HUES6 (cell line): ENCODE measurements around the gene ZNF211.

Source experiments
- H3K27ac ChIP-seq: 2 replicates; pipeline ENCODE4 v1.7.0; 2013; ENCODE audit warnings: low read depth, mild to moderate bottlenecking, low read length, inconsistent platforms
- H3K27me3 ChIP-seq: 2 replicates; pipeline ENCODE4 v1.6.1; 2013; ENCODE audit warnings: low read length; ENCODE audit not compliant: control insufficient read depth, insufficient read depth
- H3K36me3 ChIP-seq: 2 replicates; pipeline ENCODE4 v1.6.1; 2013; ENCODE audit warnings: low read length; ENCODE audit not compliant: control insufficient read depth, insufficient read depth
- H3K4me1 ChIP-seq: 2 replicates; pipeline ENCODE4 v1.6.1; 2013; ENCODE audit warnings: low read length; ENCODE audit not compliant: control insufficient read depth, insufficient read depth
- H3K4me3 ChIP-seq: 2 replicates; pipeline ENCODE4 v1.5.1; 2013; ENCODE audit warnings: low read depth, low read length
- H3K9ac ChIP-seq: one replicate; pipeline ENCODE4 v1.6.1; 2013; ENCODE audit warnings: mild to moderate bottlenecking, low read length
- H3K9me3 ChIP-seq: 2 replicates; pipeline ENCODE4 v1.6.1; 2013; ENCODE audit warnings: low read depth, low read length; ENCODE audit not compliant: control insufficient read depth, insufficient read depth

ZNF211 gene

DNA sequence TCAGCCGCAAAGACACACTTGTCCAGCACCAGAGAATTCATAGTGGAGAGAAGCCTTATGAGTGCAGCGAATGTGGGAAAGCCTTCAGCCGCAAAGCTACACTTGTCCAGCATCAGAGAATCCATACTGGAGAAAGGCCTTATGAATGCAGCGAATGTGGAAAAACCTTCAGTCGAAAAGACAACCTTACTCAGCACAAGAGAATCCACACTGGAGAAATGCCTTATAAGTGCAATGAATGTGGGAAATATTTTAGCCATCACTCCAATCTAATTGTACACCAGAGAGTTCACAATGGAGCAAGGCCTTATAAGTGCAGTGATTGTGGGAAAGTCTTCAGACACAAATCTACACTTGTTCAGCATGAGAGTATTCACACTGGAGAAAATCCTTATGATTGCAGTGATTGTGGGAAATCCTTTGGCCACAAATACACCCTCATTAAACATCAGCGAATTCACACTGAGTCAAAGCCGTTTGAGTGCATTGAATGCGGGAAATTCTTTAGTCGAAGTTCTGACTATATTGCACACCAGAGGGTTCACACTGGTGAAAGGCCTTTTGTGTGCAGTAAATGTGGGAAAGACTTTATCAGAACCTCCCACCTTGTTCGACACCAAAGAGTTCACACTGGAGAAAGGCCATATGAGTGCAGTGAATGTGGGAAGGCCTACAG is 12.2 kb upstream of the ZNF211 start:
- Histone ChIP-seq H3K9me3 (peaks cover 94% of the 10 kb centered on the region), H3K9ac (no peak overlapping the region), H3K27me3 (no peaks in the 10 kb centered on the region), H3K4me1 (no peaks in the 10 kb centered on the region), H3K27ac (no peak overlapping the region), H3K4me3 (peak overlapping the region; percentile 20), H3K36me3 (peaks cover 88% of the 10 kb centered on the region)

DNA sequence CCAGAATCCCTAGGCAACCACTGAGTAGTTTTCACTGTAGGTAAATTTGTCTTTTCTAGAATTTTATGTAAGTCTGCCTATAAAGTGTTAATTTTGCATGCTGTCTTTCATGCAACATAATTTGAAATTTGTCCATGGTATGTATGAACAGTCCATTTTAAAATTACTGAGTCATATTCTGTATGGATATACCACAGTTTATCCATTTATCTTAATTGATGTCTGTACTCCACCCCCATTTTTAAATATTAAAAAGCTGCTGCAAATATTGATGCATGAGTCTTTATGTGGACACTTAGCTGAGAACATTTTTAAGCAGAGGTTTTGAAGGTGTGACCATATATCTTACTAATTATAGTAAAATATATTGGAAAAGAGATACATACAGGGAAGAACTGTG is 9.9 kb upstream of the ZNF211 start:
- no peak overlapping the region for H3K4me3 ChIP-seq
- no peaks in the 10 kb centered on the region for H3K27me3 ChIP-seq
- no peaks in the 10 kb centered on the region for H3K4me1 ChIP-seq
- H3K9me3 ChIP-seq = peaks cover 75% of the 10 kb centered on the region
- H3K36me3 ChIP-seq = peaks cover 65% of the 10 kb centered on the region
- no peak overlapping the region for H3K9ac ChIP-seq
- H3K27ac ChIP-seq = no peak overlapping the region

DNA sequence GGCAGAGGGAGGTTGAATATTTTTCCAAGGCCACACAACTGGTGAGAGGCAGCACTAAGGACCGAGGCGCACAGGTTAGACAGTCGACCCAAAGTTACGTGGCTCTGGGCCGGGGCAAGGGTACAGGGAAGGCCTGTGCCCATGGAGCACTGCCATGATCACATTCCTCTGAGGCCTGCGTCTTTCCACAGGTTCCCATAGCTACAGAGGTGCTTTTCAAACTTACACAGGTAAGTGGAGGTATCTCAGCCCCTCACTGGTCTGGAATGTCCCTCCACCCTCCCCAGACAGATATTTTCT is 814 bp downstream of the ZNF211 start:
- H3K36me3 ChIP-seq = peaks cover 33% of the 10 kb centered on the region

DNA sequence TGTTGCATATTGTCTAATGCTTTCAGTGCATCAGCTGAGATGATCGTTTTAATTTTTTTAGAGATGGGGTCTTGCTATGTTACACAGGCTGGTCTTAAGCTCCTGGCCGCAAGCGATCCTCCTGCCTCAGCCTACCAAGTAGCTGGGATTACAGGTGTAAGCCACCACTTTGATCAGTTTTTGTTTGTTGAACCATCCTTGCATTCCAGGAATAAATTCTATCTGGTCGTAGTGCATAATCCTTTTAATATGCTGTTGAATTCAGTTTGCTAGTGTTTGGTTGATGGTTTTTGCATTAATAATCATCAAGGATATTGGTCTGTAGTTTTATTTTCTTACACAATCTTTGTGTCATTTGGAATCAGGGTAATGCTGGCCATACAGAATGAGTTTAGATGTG is 4.4 kb downstream of the ZNF211 start:
- Histone ChIP-seq H3K27ac (no peak overlapping the region), H3K4me3 (no peak overlapping the region), H3K9ac (no peak overlapping the region), H3K36me3 (peaks cover 67% of the 10 kb centered on the region), H3K9me3 (peaks cover 45% of the 10 kb centered on the region), H3K4me1 (peaks cover 4% of the 10 kb centered on the region), H3K27me3 (no peaks in the 10 kb centered on the region)

More for the DNA sequence above, 814 bp downstream of the ZNF211 start:
- no peak overlapping the region for H3K27ac ChIP-seq
- peak overlapping the region; percentile 95 for H3K4me3 ChIP-seq
- H3K9me3 ChIP-seq = peaks cover 20% of the 10 kb centered on the region
- H3K27me3 ChIP-seq = no peaks in the 10 kb centered on the region
- H3K4me1 ChIP-seq = peaks cover 4% of the 10 kb centered on the region
- H3K9ac ChIP-seq = peak overlapping the region; percentile 77

DNA sequence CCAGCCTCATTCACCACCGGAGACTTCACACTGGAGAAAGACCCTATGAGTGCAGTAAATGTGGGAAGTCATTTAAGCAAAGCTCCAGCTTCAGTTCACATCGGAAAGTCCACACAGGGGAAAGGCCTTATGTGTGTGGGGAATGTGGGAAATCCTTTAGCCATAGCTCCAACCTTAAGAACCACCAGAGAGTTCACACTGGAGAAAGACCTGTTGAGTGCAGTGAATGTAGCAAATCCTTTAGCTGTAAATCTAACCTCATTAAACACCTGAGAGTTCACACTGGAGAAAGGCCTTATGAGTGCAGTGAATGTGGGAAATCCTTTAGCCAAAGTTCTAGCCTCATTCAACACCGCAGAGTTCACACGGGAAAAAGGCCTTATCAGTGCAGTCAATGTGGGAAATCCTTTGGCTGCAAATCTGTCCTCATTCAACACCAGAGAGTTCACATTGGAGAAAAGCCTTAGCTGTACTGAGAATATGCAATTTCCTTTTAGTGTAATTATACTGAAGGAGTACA is 8.8 kb downstream of the ZNF211 start:
- Histone ChIP-seq H3K9ac (no peak overlapping the region), H3K9me3 (peaks cover 44% of the 10 kb centered on the region)

DNA sequence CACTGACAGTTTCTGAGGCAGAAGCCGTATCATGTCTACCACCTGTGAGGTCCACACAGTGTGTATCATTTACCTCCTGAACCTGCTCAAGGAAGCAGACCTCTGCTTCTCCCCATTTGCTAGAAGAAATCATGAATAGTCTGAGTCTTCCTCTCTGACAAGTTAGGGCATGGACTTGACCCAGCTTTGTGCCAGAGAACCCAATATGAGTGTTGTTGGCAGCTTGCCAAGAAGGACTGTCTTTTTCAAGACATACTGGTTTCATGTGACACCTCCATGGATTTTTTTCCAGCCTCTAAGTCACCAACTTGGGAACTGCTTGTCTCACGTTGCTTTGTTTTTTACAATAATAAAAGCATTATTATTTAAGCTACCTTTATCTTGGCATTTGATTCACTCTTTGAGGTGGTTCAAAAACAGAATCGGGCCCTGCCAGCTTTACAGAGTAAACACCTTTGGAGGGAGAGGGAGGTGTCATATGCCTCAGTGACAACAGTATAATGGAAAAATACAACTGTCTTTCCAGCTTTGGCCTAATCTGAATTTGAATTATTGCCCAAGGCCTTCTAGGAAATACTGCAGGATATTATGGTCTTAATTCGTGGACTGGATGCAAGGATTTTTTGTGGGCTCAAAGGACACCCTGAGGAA is 9.6 kb downstream of the ZNF211 start:
- Histone ChIP-seq H3K27me3 (no peaks in the 10 kb centered on the region), H3K36me3 (peaks cover 46% of the 10 kb centered on the region), H3K27ac (no peak overlapping the region), H3K9ac (no peak overlapping the region), H3K9me3 (peaks cover 37% of the 10 kb centered on the region), H3K4me3 (no peak overlapping the region), H3K4me1 (no peaks in the 10 kb centered on the region)

More for the DNA sequence above, 8.8 kb downstream of the ZNF211 start:
- Histone ChIP-seq H3K27me3 (no peaks in the 10 kb centered on the region), H3K36me3 (peaks cover 53% of the 10 kb centered on the region), H3K4me3 (no peak overlapping the region), H3K27ac (no peak overlapping the region), H3K4me1 (no peaks in the 10 kb centered on the region)

DNA sequence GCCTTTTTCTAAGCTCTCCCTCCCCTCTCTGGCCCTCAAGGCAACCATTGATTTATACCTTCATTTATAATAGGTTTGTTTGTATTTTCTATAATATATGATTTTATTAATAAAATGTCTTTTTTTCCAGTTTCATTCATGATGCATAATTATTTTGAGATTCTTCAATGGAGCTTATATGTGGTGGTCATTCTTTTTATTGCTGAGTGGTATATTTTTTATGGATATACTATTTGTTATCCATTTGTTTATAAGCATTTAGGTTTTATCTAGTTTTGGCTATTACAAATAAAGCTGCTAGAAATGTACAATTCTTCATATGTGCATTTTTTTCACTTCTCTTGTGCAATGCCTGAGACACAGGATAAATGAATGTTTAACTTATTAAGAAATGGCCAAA is 10.8 kb downstream of the ZNF211 start:
- no peaks in the 10 kb centered on the region for H3K4me1 ChIP-seq

DNA sequence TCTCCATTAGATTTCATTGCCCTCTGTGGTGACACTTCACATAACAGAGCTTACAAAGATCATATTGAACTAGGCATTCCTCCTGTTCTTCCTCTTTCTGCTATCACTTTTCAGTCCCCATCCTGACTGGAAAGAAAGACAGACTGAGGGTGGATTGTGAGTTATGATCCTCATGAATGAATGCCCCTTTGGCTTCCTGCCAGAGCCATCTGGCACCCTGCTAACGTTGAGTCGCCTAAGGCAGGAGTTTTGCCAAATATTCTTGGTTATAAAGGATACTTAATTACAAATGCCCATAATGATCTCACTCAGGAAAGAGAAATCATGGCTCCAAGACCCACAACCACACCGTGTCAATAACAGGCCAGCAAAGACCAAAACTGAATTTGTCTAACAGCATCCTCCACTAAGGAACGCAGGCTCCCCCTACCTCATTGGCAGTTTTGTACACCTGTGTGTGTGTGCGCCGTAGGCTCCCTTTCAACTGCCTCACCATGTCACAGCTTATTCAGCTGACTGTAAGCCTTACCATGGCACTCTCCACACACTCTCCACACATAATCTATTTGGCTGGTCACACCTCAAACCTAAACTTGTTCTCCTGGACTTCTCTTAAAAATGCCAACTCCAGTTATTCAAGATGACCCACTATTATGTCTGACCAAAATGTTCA is 15.5 kb downstream of the ZNF211 start:
- 0 out of 2 replicates have a peak, but pooled peaks cover 5% of the 10 kb centered on the region for H3K4me1 ChIP-seq
- no peaks in the 10 kb centered on the region for H3K27me3 ChIP-seq
- peaks cover 4% of the 10 kb centered on the region; the same call in 1 of the 2 replicates for H3K9me3 ChIP-seq
- no peak overlapping the region for H3K4me3 ChIP-seq
- H3K9ac ChIP-seq = no peak overlapping the region
- H3K36me3 ChIP-seq = no peaks in the 10 kb centered on the region
- H3K27ac ChIP-seq = no peak overlapping the region

More for the DNA sequence above, 10.8 kb downstream of the ZNF211 start:
- H3K36me3 ChIP-seq = peaks cover 45% of the 10 kb centered on the region
- no peak overlapping the region for H3K27ac ChIP-seq
- peaks cover 31% of the 10 kb centered on the region for H3K9me3 ChIP-seq
- no peak overlapping the region for H3K4me3 ChIP-seq
- H3K9ac ChIP-seq = no peak overlapping the region
- no peaks in the 10 kb centered on the region for H3K27me3 ChIP-seq

DNA sequence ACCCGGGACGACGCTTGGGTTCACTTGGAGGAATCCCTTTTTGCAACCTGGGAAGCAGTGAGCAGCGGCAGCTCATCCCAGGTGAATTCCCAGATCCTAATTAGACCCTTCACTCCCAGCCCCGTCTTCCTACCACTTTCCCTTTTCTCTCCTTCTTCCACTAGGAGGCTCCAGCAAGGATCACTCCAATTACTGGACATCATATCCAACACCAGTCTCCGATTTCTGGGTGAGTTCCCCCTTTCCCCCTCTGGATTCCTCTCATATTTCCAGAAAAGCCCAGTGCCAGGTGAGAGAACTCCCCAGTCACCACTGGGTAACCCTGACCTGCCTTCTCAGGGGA is 18.7 kb downstream of the ZNF211 start:
- peaks cover 10% of the 10 kb centered on the region for H3K9me3 ChIP-seq

DNA sequence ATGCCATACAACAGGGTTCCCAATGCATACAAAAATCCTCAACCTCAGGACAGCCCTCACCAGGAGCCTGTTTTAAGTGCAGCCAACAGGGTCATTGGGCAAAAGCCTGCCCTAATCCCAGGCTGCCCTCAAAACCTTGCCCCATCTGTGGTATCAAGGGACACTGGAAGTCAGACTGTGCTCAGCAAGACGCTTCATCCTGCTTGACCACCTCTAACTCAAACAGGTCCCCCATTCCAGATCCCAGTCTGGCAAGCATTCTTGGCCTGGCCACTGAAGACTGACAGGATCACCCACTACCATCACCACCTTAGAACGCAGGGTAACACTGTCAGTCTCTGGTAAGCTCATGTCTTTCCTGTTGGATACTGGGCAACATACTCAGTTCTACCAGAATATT is 20.7 kb downstream of the ZNF211 start:
- Histone ChIP-seq H3K27me3 (peaks cover 7% of the 10 kb centered on the region), H3K27ac (no peak overlapping the region), H3K9ac (no peak overlapping the region), H3K4me3 (no peak overlapping the region), H3K4me1 (0 out of 2 replicates have a peak, but pooled peaks cover 5% of the 10 kb centered on the region), H3K36me3 (no peaks in the 10 kb centered on the region), H3K9me3 (peaks cover 10% of the 10 kb centered on the region)

More for the DNA sequence above, 18.7 kb downstream of the ZNF211 start:
- Histone ChIP-seq H3K4me1 (0 out of 2 replicates have a peak, but pooled peaks cover 5% of the 10 kb centered on the region), H3K9ac (no peak overlapping the region), H3K4me3 (no peak overlapping the region), H3K27me3 (peaks cover 4% of the 10 kb centered on the region; the same call in 1 of the 2 replicates), H3K27ac (no peak overlapping the region), H3K36me3 (no peaks in the 10 kb centered on the region)

DNA sequence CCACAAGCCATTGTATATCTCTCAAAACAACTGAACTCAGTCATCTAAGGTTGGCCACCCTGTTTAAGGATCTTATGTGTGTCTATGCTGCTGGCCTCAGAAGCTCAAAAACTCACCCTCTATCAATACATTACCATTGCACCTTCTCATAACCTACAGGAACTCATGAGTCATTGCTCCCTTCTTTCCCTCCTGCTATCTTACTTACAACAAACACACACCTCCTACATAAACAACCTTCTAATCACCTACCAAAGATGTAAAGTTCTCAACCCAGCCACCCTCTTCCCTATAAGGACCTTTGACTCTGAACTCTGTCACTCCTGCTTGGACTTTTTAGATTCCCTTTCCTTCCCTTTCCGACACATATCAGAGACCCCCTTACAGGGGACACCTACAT is 22.5 kb downstream of the ZNF211 start:
- H3K9ac ChIP-seq = no peak overlapping the region
- no peak overlapping the region for H3K4me3 ChIP-seq
- no peak overlapping the region for H3K27ac ChIP-seq

More for the DNA sequence above, 22.5 kb downstream of the ZNF211 start:
- 0 out of 2 replicates have a peak, but pooled peaks cover 5% of the 10 kb centered on the region for H3K4me1 ChIP-seq
- no peaks in the 10 kb centered on the region for H3K36me3 ChIP-seq
- H3K9me3 ChIP-seq = peaks cover 10% of the 10 kb centered on the region
- H3K27me3 ChIP-seq = peaks cover 22% of the 10 kb centered on the region
